GM12874 (cell line): ENCODE results near the gene SKA2.

ENCODE experiments used
- CTCF ChIP-seq: IDR thresholded peaks from 2 replicates; pipeline ENCODE4 v1.5.1; 2011; ENCODE audit warnings: low read depth, mild to moderate bottlenecking, control low read depth, low read length, moderate library complexity; ENCODE audit not compliant: insufficient read depth

Gene SKA2

GRCh38 chr17:59108400-59109102, 46.4 kb downstream of the SKA2 start:
- no peak for TF ChIP-seq CTCF

GRCh38 chr17:59107306-59107670, 47.7 kb downstream of the SKA2 start:
- TF ChIP-seq CTCF = no peak

GRCh38 chr17:59106463-59107305, 48.3 kb downstream of the SKA2 start, which contains the start of gene TRIM37:
TSS of gene TRIM37 (minus strand) at chr17:59106880. CDS start at chr17:59106461, 419 bp downstream.
- no peak for TF ChIP-seq CTCF

GRCh38 chr17:59105852-59106462, 49.0 kb downstream of the SKA2 start:
- TF ChIP-seq CTCF = no peak

- TF ChIP-seq CTCF = no peak
Observed at GRCh38 chr17:59101178-59101577, 53.8 kb downstream of the SKA2 start.

- TF ChIP-seq CTCF = no peak
Observed at GRCh38 chr17:59097876-59098275, 57.1 kb downstream of the SKA2 start.

GRCh38 chr17:59094861-59095530, 60.0 kb downstream of the SKA2 start:
- no peak for TF ChIP-seq CTCF
